Measurements from ENCODE around the gene EPB41L4B.

DNA sequence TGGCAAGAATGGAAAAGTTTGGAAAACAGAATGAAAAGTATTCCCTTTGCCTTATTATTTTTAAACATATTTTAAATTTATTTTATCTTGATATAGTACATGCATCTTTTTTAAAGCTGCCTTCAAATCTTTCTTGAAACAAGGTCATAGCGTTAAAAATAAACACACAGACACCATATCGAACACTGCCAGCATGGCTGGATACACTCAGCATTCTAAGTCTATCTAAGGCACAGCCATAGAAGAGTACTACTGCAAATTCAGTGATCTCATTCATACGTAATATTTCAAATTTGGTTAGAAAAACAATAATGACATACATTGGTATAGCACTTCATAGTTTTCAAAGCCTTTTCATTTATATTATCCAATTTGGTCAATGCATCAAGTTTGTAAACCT, 57.5 kb downstream of the EPB41L4B start:
- TF ChIP-seq POLR2A (IDR thresholded peaks at IDR 0.05) (no peak), POLR2AphosphoS5 (IDR thresholded peaks at IDR 0.05; ENCODE audit: insufficient read depth in 1 of 2, low read depth in 1 of 2) (no peak)
- TF ChIP-seq, protein P1, sequence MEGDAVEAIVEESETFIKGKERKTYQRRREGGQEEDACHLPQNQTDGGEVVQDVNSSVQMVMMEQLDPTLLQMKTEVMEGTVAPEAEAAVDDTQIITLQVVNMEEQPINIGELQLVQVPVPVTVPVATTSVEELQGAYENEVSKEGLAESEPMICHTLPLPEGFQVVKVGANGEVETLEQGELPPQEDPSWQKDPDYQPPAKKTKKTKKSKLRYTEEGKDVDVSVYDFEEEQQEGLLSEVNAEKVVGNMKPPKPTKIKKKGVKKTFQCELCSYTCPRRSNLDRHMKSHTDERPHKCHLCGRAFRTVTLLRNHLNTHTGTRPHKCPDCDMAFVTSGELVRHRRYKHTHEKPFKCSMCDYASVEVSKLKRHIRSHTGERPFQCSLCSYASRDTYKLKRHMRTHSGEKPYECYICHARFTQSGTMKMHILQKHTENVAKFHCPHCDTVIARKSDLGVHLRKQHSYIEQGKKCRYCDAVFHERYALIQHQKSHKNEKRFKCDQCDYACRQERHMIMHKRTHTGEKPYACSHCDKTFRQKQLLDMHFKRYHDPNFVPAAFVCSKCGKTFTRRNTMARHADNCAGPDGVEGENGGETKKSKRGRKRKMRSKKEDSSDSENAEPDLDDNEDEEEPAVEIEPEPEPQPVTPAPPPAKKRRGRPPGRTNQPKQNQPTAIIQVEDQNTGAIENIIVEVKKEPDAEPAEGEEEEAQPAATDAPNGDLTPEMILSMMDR (IDR thresholded peaks at IDR 0.05) = no peak
